Suprapubic skin (tissue), 4 donors: Measurements from ENCODE around the gene VSNL1. TPM values are rescaled to one million over a fixed set of nuclear protein-coding genes. Genes with fewer than 3 reads are reported as not detected.

ENCODE experiments used
- DNase-seq, 2 donors: peaks; one replicate each; pipeline ENCODE4 v3.0.0-alpha.2; 2019; ENCODE audit warnings: low spot score in 2 of 2
- H3K27ac ChIP-seq: fragments of 200-600 bp; sonication (generic); one replicate; pipeline ENCODE4 v1.5.1; 2019
- H3K27me3 ChIP-seq: fragments of 200-600 bp; sonication (generic); one replicate; pipeline ENCODE4 v1.5.1; 2019
- H3K36me3 ChIP-seq: fragments of 200-600 bp; sonication (generic); one replicate; pipeline ENCODE4 v1.5.1; 2019
- H3K4me1 ChIP-seq: fragments of 200-600 bp; sonication (generic); one replicate; pipeline ENCODE4 v1.5.1; 2019
- H3K4me3 ChIP-seq: fragments of 200-600 bp; sonication (generic); one replicate; pipeline ENCODE4 v1.5.1; 2019; ENCODE audit warnings: mild to moderate bottlenecking
- H3K9me3 ChIP-seq: fragments of 200-600 bp; sonication (generic); one replicate; pipeline ENCODE4 v1.5.1; 2019
- EP300 ChIP-seq: sonication (generic); formaldehyde crosslinking; IDR thresholded peaks from one replicate; pipeline ENCODE4 v1.6.1; 2017; ENCODE audit warnings: antibody characterized with exemption
- POLR2A ChIP-seq, 2 donors: fragments of 450-650 bp; IDR thresholded peaks; one replicate each; pipeline ENCODE4 v1.6.1; 2017; ENCODE audit warnings: antibody characterized with exemption in 2 of 2, mild to moderate bottlenecking in 2 of 2, moderate library complexity in 2 of 2
- POLR2AphosphoS5 ChIP-seq, 3 donors: sonication (generic); formaldehyde crosslinking; IDR thresholded peaks; one replicate each; pipeline ENCODE4 v1.6.1; 2017; ENCODE audit warnings: antibody characterized with exemption in 3 of 3
- WGBS: methylation state at CpG from one replicate; pipeline ENCODE4 v1.1.5; 2018; 5-methylcytosine and 5-hydroxymethylcytosine counted together
- total RNA-seq, 4 donors: library from RNA; depleted of rRNA; stranded (reverse); fragments of >200 nt; gene quantifications; one replicate each; pipeline ENCODE4 v1.1.0, GENCODE V29; 2016
- TF ChIP-seq, protein P1 (sequence below), 2 donors: fragments of 200-600 bp in 1 of 2; fragments of 450-650 bp in 1 of 2; sonication (generic) in 1 of 2; IDR thresholded peaks; one replicate each; pipeline ENCODE4 v1.5.1; 2016 to 2019; ENCODE audit warnings: antibody characterized with exemption in 2 of 2, mild to moderate bottlenecking in 1 of 2, moderate library complexity in 1 of 2

VSNL1 gene
- total RNA-seq, 4 donors from 2014 or later, result 6.0 to 18.8 (median 15.2) TPM

DNA sequence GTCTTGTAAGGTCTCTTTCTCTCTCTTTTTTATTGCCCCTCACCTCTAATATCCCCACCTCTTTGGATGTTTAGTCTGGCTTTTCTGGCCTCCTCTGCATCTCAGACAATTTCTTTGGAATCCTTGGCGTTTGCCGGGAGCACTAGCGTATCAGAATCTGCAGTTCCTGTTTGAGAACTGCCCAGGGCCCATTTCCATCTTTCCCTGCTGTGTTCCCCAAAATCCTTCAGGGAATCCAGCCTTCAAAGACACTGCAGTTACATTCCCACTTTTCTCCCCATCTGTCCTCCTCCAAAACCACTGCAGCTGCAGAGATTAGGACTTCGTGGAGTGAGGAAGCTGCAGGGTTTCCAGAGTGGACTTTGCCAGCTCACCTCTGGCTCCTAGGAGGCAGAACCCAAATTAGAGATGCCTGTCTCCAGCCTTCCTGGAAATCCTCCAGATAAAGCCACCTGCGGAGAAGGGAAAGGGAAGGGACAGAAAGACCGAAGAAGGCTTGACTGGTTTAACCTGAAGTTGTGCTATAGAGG lies 2.7 kb downstream of the VSNL1 start:
- 51% methylated on average over 6 of the region's 6 CpGs for WGBS
- peaks cover 33% of the 10 kb centered on the region for H3K4me1 ChIP-seq
- no peaks in the 10 kb centered on the region for H3K36me3 ChIP-seq
- no peak overlapping the region for H3K27ac ChIP-seq
- no peaks in the 10 kb centered on the region for H3K9me3 ChIP-seq
- no peak for DNase-seq
- TF ChIP-seq POLR2A (IDR thresholded peaks at IDR 0.05) (no peak), EP300 (no peak), POLR2AphosphoS5 (IDR thresholded peaks at IDR 0.05) (no peak)
- TF ChIP-seq, protein P1, sequence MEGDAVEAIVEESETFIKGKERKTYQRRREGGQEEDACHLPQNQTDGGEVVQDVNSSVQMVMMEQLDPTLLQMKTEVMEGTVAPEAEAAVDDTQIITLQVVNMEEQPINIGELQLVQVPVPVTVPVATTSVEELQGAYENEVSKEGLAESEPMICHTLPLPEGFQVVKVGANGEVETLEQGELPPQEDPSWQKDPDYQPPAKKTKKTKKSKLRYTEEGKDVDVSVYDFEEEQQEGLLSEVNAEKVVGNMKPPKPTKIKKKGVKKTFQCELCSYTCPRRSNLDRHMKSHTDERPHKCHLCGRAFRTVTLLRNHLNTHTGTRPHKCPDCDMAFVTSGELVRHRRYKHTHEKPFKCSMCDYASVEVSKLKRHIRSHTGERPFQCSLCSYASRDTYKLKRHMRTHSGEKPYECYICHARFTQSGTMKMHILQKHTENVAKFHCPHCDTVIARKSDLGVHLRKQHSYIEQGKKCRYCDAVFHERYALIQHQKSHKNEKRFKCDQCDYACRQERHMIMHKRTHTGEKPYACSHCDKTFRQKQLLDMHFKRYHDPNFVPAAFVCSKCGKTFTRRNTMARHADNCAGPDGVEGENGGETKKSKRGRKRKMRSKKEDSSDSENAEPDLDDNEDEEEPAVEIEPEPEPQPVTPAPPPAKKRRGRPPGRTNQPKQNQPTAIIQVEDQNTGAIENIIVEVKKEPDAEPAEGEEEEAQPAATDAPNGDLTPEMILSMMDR (IDR thresholded peaks at IDR 0.05), result no peak
- no peak overlapping the region for H3K4me3 ChIP-seq
- peaks cover 23% of the 10 kb centered on the region for H3K27me3 ChIP-seq

DNA sequence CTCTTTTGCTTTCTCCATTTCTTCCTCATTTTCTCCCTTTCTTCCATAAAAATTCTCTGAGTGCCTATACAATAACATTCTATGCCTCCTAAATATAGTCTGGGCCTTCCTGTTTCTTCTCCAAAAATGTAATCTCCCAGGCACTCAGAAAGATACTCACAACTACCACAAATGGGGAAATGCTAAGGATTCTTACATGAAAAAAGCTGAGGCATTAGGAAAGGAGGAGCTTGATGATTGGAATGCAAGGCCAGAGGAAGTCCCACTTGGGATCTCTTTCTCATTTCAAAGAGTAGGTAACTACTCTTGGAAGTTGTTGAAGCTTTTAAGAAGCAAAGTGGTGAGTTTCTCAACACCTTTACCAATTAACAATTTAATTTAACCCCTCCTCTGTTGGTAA lies 3.4 kb downstream of the VSNL1 start:
- Histone ChIP-seq H3K4me3 (no peak overlapping the region), H3K9me3 (no peaks in the 10 kb centered on the region), H3K27me3 (peaks cover 20% of the 10 kb centered on the region), H3K4me1 (peaks cover 31% of the 10 kb centered on the region), H3K27ac (peak overlapping the region; percentile 20), H3K36me3 (no peaks in the 10 kb centered on the region)
- no peak for DNase-seq
- TF ChIP-seq POLR2AphosphoS5 (IDR thresholded peaks at IDR 0.05) (no peak), EP300 (no peak), POLR2A (IDR thresholded peaks at IDR 0.05) (no peak)
- TF ChIP-seq, protein P1 (IDR thresholded peaks at IDR 0.05), result no peak

DNA sequence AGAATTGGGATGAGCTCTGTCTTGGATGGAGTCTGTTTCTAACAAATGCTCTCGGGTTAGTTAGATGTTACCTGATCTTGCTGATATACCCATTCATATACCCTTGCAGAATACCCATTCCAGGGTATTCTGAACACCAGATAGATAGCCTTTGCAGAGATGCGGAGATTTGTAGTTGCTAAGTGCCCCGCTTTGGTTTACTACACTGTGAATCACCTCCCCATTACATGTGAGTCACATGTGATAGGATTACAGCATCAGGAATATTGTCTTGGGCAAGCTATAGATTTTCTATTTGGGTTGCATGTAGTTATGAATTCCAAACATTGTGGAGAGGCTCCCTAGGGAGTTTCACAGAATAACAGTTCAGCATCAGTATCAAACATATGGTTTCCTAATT lies 3.8 kb downstream of the VSNL1 start:
- no peak for TF ChIP-seq EP300
- Histone ChIP-seq H3K9me3 (no peaks in the 10 kb centered on the region), H3K4me3 (no peak overlapping the region), H3K27ac (no peak overlapping the region), H3K27me3 (peaks cover 19% of the 10 kb centered on the region), H3K4me1 (peaks cover 28% of the 10 kb centered on the region), H3K36me3 (no peaks in the 10 kb centered on the region)
- no peak for DNase-seq
- 76% methylated on average over 3 of the region's 3 CpGs for WGBS

DNA sequence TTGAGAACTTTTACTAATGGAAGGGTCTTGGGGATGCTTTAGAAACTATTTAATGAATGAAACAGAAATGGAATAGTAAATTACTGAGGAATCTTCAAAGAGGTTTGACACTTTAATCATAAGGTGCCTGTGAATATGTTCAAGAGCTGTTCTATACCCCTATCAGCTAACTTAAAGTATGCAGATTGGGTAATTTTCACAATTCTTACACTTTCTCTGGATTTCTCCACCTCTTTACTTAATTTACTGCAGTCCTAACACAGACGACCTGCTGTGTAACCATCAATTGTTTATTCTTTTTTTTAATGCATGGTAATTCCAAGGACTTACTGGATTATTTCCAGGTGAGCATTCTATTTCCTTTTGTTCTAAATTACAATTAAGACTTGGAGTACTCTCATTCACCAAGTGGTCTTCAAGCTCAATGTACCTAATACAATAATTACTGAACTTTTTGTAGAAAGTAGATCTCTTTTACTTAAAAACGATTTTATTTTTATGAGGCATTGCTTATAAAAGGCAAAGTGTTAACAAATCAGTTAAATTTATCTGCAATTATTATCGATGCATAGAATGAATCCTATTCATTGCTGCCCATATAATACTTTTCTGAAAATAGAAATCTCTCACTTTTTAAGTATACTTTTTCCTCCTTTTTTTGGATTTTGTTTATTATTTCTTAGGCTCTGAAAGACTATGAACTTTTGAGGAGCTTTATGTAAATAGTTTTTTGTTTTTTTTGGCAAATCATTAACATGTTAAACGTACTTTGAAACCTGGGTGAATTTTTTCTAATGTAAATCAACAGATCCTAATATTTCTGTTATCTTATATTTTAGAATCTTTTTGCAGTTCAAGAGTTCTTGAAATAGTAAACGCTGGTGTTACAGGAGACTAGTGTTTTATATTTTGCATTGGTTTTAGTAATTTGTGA lies 5.5 kb downstream of the VSNL1 start:
- Histone ChIP-seq H3K4me1 (peaks cover 13% of the 10 kb centered on the region), H3K4me3 (no peak overlapping the region), H3K27ac (no peak overlapping the region), H3K36me3 (no peaks in the 10 kb centered on the region), H3K27me3 (peaks cover 7% of the 10 kb centered on the region), H3K9me3 (no peaks in the 10 kb centered on the region)
- no peak for DNase-seq
- TF ChIP-seq POLR2A (IDR thresholded peaks at IDR 0.05), result no peak
- TF ChIP-seq, protein P1 (IDR thresholded peaks at IDR 0.05), result no peak
- TF ChIP-seq EP300, result no peak
- no peak for TF ChIP-seq POLR2AphosphoS5 (IDR thresholded peaks at IDR 0.05)
- WGBS, result 66% methylated on average over 5 of the region's 5 CpGs

DNA sequence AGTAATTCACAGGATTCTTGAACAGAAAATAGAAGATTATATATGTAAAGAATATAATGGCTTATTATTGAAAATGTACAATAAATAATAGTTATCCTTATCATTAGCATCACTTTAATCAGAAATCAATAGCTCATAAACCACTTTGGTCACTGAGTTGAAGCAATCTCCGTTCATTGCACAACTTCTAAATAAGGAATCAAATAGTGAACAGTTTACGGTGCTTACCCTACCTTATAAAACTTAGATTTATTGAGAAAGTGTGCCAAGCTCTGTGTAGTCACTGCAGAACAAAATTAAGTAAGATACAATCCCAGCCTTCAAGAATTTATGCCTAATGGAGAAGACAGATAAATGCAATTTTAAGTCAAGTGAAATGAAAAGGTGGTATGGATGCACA lies 6.7 kb downstream of the VSNL1 start:
- WGBS, result 84% methylated on average over 2 of the region's 2 CpGs
- H3K4me1 ChIP-seq, result peaks cover 12% of the 10 kb centered on the region
- H3K27me3 ChIP-seq, result peaks cover under 1% of the 10 kb centered on the region
- no peaks in the 10 kb centered on the region for H3K9me3 ChIP-seq
- no peak overlapping the region for H3K4me3 ChIP-seq
- DNase-seq, result no peak
- H3K27ac ChIP-seq, result no peak overlapping the region
- no peaks in the 10 kb centered on the region for H3K36me3 ChIP-seq
- TF ChIP-seq POLR2A (IDR thresholded peaks at IDR 0.05), result no peak
- no peak for TF ChIP-seq EP300
- TF ChIP-seq, protein P1 (IDR thresholded peaks at IDR 0.05), result no peak
- no peak for TF ChIP-seq POLR2AphosphoS5 (IDR thresholded peaks at IDR 0.05)
